Panc1 (cell line): ENCODE measurements around the gene EPS8L2.

Experiments used
- CTCF ChIP-seq: fragments of 450-650 bp; IDR thresholded peaks from 2 replicates; pipeline ENCODE4 v1.5.1; 2017; ENCODE audit warnings: mild to moderate bottlenecking
- REST ChIP-seq, 2 experiments: IDR thresholded peaks; 2 replicates each; pipeline ENCODE4 v1.6.1; 2011 to 2012; ENCODE audit warnings: low read depth in 2 of 2, control low read depth in 1 of 2, low read length in 1 of 2, mild to moderate bottlenecking in 1 of 2, moderate library complexity in 1 of 2; ENCODE audit not compliant: insufficient read depth in 1 of 2

GRCh38 chr11:721741-722345, 15.8 kb downstream of the EPS8L2 start:
- TF ChIP-seq CTCF (no peak), REST (IDR thresholded peaks at IDR 0.05; ENCODE audit: insufficient read depth in 1 of 2, low read depth in 2 of 2, low read length in 1 of 2) (no peak)
